ENCODE results near the gene RNF150. TPM values are rescaled to one million over a fixed set of nuclear protein-coding genes. Genes with fewer than 3 reads are reported as not detected.

The RNF150 gene
- total RNA-seq, 1 experiment from 2014 or later, result 2.7 TPM

GRCh38 chr4:140944199-140944515, 189.1 kb downstream of the RNF150 start:
- H3K4me3 ChIP-seq (ENCODE audit: low read depth, low read length, poor library complexity, severe bottlenecking), result no peak overlapping the region
- no peaks in the 10 kb centered on the region for H3K27me3 ChIP-seq (replicated peaks; ENCODE audit: insufficient read depth, low read depth, low read length, poor library complexity)
- ChIA-PET POLR2A (ENCODE audit: low non-redundant PET) (no interaction called here), CTCF (no interaction called here)
- no peaks in the 10 kb centered on the region for H3K9me3 ChIP-seq (ENCODE audit: low read depth, low read length, poor library complexity, severe bottlenecking)
- DNase-seq (ENCODE audit: low spot score), result no peak
- no peak overlapping the region for H3K27ac ChIP-seq (ENCODE audit: low read depth, low read length, poor library complexity, severe bottlenecking)
- H3K4me1 ChIP-seq (ENCODE audit: insufficient read depth, low read length, poor library complexity, severe bottlenecking), result no peaks in the 10 kb centered on the region
- BruUV-seq (replicated peaks), result no TSS peak
- TF ChIP-seq CTCF (conservative IDR thresholded peaks at IDR 0.05; ENCODE audit: low read depth, low read length), result no peak
- no peak for TF ChIP-seq EZH2 (IDR thresholded peaks at IDR 0.05; ENCODE audit: borderline replicate concordance, low read depth, low read length, poor library complexity, severe bottlenecking)
- intact Hi-C loops (cut with micrococcal nuclease; ENCODE audit: unreplicated experiment), result no loop called here
- H3K36me3 ChIP-seq (ENCODE audit: insufficient read depth, low read length, poor library complexity, severe bottlenecking), result no peaks in the 10 kb centered on the region

DNA sequence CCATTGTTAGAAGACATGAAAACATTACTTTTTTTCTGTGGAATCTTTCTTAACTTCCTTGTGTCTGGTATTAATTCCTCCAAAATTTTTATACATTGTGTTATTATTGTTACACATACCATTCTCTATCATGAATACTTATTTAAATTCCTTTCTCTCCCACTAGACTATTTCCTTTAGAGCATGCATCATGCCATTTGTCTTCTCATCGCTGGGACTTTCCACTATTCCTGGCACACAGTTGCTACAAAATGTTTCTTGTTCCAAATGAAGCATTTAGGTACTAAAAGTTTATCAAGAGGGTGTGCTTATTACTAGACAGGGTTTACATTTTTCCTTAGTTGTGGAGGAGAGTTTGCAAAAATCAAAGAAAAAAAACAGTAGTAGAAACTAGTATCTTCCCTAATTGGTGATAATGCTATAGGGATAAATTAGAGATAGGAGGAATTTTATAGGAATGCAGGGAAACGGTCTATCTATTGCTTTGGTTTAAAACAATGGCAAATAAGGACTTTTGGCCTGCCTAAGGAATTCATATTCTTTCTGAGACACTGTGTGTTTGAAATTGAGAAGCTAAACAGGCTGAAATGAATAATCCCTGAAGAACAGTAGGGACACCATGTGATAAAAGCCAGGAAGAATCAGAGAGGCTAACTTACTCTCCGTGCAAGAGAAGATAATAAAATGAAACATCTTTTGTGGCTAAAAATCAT, 189.6 kb downstream of the RNF150 start:
- ChIA-PET CTCF (no interaction called here), POLR2A (ENCODE audit: low non-redundant PET) (no interaction called here)
- intact Hi-C loops (cut with micrococcal nuclease; ENCODE audit: unreplicated experiment), result no loop called here

GRCh38 chr4:140940589-140940988, 192.7 kb downstream of the RNF150 start:
- Histone ChIP-seq H3K4me1 (ENCODE audit: insufficient read depth, low read length, poor library complexity, severe bottlenecking) (no peaks in the 10 kb centered on the region), H3K36me3 (ENCODE audit: insufficient read depth, low read length, poor library complexity, severe bottlenecking) (no peaks in the 10 kb centered on the region), H3K9me3 (ENCODE audit: low read depth, low read length, poor library complexity, severe bottlenecking) (no peaks in the 10 kb centered on the region), H3K4me3 (ENCODE audit: low read depth, low read length, poor library complexity, severe bottlenecking) (no peak overlapping the region), H3K27me3 (replicated peaks; ENCODE audit: insufficient read depth, low read depth, low read length, poor library complexity) (no peaks in the 10 kb centered on the region), H3K27ac (ENCODE audit: low read depth, low read length, poor library complexity, severe bottlenecking) (no peak overlapping the region)
- ChIA-PET CTCF (no interaction called here), POLR2A (ENCODE audit: low non-redundant PET) (no interaction called here)
- no TSS peak for BruUV-seq (replicated peaks)
- no peak for TF ChIP-seq CTCF (conservative IDR thresholded peaks at IDR 0.05; ENCODE audit: low read depth, low read length)
- no peak for TF ChIP-seq EZH2 (IDR thresholded peaks at IDR 0.05; ENCODE audit: borderline replicate concordance, low read depth, low read length, poor library complexity, severe bottlenecking)
- intact Hi-C loops (cut with micrococcal nuclease; ENCODE audit: unreplicated experiment), result no loop called here
- DNase-seq (ENCODE audit: low spot score), result no peak

More for the DNA sequence above, 189.6 kb downstream of the RNF150 start:
- no peak for TF ChIP-seq EZH2 (IDR thresholded peaks at IDR 0.05; ENCODE audit: borderline replicate concordance, low read depth, low read length, poor library complexity, severe bottlenecking)
- no peak for TF ChIP-seq CTCF (conservative IDR thresholded peaks at IDR 0.05; ENCODE audit: low read depth, low read length)
- Histone ChIP-seq H3K36me3 (ENCODE audit: insufficient read depth, low read length, poor library complexity, severe bottlenecking) (no peaks in the 10 kb centered on the region), H3K4me3 (ENCODE audit: low read depth, low read length, poor library complexity, severe bottlenecking) (no peak overlapping the region), H3K27me3 (replicated peaks; ENCODE audit: insufficient read depth, low read depth, low read length, poor library complexity) (no peaks in the 10 kb centered on the region), H3K9me3 (ENCODE audit: low read depth, low read length, poor library complexity, severe bottlenecking) (no peaks in the 10 kb centered on the region), H3K27ac (ENCODE audit: low read depth, low read length, poor library complexity, severe bottlenecking) (no peak overlapping the region), H3K4me1 (ENCODE audit: insufficient read depth, low read length, poor library complexity, severe bottlenecking) (no peaks in the 10 kb centered on the region)
- no TSS peak for BruUV-seq (replicated peaks)
- no peak for DNase-seq (ENCODE audit: low spot score)

All from A673 (cell line).